B cell (primary cell): Measurements from ENCODE around the gene HLA-DPB1. TPM values are rescaled to one million over a fixed set of nuclear protein-coding genes. Genes with fewer than 3 reads are reported as not detected.

Experiments
- ATAC-seq: fragments of 200-7000 bp; cut with Tn5 transposase; one replicate; pipeline ENCODE4 v1.10.0; 2021; ENCODE audit warnings: low read depth, mild to moderate bottlenecking, moderate number of reproducible peaks, moderate library complexity
- CTCF ChIA-PET: fragments of 350-600 bp; sonication (Branson Sonifier 250); formaldehyde crosslinking; loops from one replicate; lab custom pipeline; 2021; ENCODE audit warnings: antibody characterized with exemption, inconsistent platforms; lab: Charles Lee
- POLR2A ChIA-PET: fragments of 350-600 bp; sonication (Branson Sonifier 250); formaldehyde crosslinking; loops from one replicate; lab custom pipeline; 2021; ENCODE audit warnings: antibody characterized with exemption; lab: Charles Lee
- DNase-seq: peaks from one replicate; pipeline ENCODE4 v3.0.0; 2013
- H2AFZ ChIP-seq: 2 replicates; pipeline ENCODE4 v1.6.1; 2012; ENCODE audit warnings: mild to moderate bottlenecking, low read depth, low read length; ENCODE audit not compliant: insufficient read depth, poor library complexity, severe bottlenecking
- H3K27ac ChIP-seq, 2 donors: 1 replicate in 1 of 2; 2 replicates in 1 of 2; pipeline ENCODE4 v1.5.1; 2012 to 2013; ENCODE audit warnings: low read length in 2 of 2, mild to moderate bottlenecking in 2 of 2, moderate library complexity in 1 of 2
- H3K27me3 ChIP-seq, 4 experiments: fragments of 200-600 bp in 1 of 4; sonication (generic) in 1 of 4; replicated peaks in 1 of 4; 1 replicate in 2 of 4; 2 replicates in 2 of 4; pipeline versions ENCODE4 v1.6.1 to v1.7.0; 2013 to 2016; ENCODE audit warnings: low read length in 3 of 4, mild to moderate bottlenecking in 2 of 4, mixed read lengths in 1 of 4, moderate library complexity in 1 of 4; ENCODE audit not compliant: insufficient read depth in 4 of 4, control insufficient read depth in 3 of 4; ENCODE audit errors: control extremely low read depth in 1 of 4
- H3K36me3 ChIP-seq, 2 experiments: replicated peaks in 1 of 2; 1 replicate in 1 of 2; 2 replicates in 1 of 2; pipeline versions ENCODE4 v1.6.1 to v1.7.1; 2013; ENCODE audit warnings: low read length in 1 of 2; ENCODE audit not compliant: insufficient read depth in 2 of 2, control insufficient read depth in 1 of 2; ENCODE audit errors: control extremely low read depth in 1 of 2, extremely low read depth in 1 of 2
- H3K4me1 ChIP-seq, 2 donors: fragments of 200-600 bp in 1 of 2; sonication (generic) in 1 of 2; 1 replicate in 1 of 2; 2 replicates in 1 of 2; pipeline versions ENCODE4 v1.5.1 to v1.6.1; 2013 to 2017; ENCODE audit warnings: low read length in 2 of 2; ENCODE audit not compliant: control insufficient read depth in 2 of 2, insufficient read depth in 2 of 2
- H3K4me2 ChIP-seq: replicated peaks from 2 replicates; pipeline ENCODE3; 2012; ENCODE audit warnings: mild to moderate bottlenecking, low read depth, low read length; ENCODE audit not compliant: poor library complexity, severe bottlenecking
- H3K4me3 ChIP-seq, 5 experiments: fragments of 200-600 bp in 1 of 5; sonication (generic) in 1 of 5; 1 replicate in 3 of 5; 2 replicates in 2 of 5; pipeline versions ENCODE4 v1.5.1 to v1.7.0; 2011 to 2016; ENCODE audit warnings: low read length in 4 of 5, mild to moderate bottlenecking in 4 of 5, low read depth in 2 of 5, control low read depth in 1 of 5, moderate library complexity in 1 of 5; ENCODE audit not compliant: insufficient read depth in 1 of 5; ENCODE audit errors: control extremely low read depth in 1 of 5, extremely low read depth in 1 of 5
- H3K79me2 ChIP-seq: fragments of 200-600 bp; sonication (generic); one replicate; pipeline ENCODE4 v1.6.0; 2016; ENCODE audit warnings: low read length; ENCODE audit not compliant: control insufficient read depth, insufficient read depth
- H3K9ac ChIP-seq: fragments of 200-600 bp; sonication (generic); 2 replicates; pipeline ENCODE4 v1.6.1; 2017; ENCODE audit warnings: mild to moderate bottlenecking, low read length, moderate library complexity
- H3K9me3 ChIP-seq, 3 donors: one replicate each; pipeline versions ENCODE4 v1.6.1 to v1.7.1; 2013; ENCODE audit warnings: low read length in 2 of 3; ENCODE audit not compliant: control insufficient read depth in 2 of 3, insufficient read depth in 1 of 3; ENCODE audit errors: control extremely low read depth in 1 of 3
- H4K20me1 ChIP-seq: 2 replicates; pipeline ENCODE4 v1.6.0; 2012; ENCODE audit warnings: mild to moderate bottlenecking, low read length; ENCODE audit not compliant: insufficient read depth, control insufficient read depth, poor library complexity, severe bottlenecking
- H3K27ac Mint-ChIP-seq: one replicate; pipeline ENCODE4 v1.8.0; 2021; ENCODE audit warnings: mixed read lengths
- H3K27me3 Mint-ChIP-seq: one replicate; pipeline ENCODE4 v1.8.0; 2021; ENCODE audit warnings: mixed read lengths
- H3K4me1 Mint-ChIP-seq: one replicate; pipeline ENCODE4 v1.8.0; 2021; ENCODE audit warnings: mixed read lengths
- H3K4me3 Mint-ChIP-seq: one replicate; pipeline ENCODE4 v1.8.0; 2021; ENCODE audit warnings: mixed read lengths
- H3K9me3 Mint-ChIP-seq: one replicate; pipeline ENCODE4 v1.8.0; 2022; ENCODE audit warnings: mixed read lengths; ENCODE audit not compliant: insufficient read depth
- CTCF ChIP-seq: fragments of 200-600 bp; IDR thresholded peaks from one replicate; pipeline ENCODE4 v1.8.0; 2022; ENCODE audit warnings: antibody characterized with exemption, mild to moderate bottlenecking
- EZH2 ChIP-seq: IDR thresholded peaks from 2 replicates; pipeline ENCODE4 v1.6.1; 2012; ENCODE audit warnings: borderline replicate concordance, low read depth, mild to moderate bottlenecking, moderate library complexity, low read length; ENCODE audit not compliant: insufficient read depth, poor library complexity, severe bottlenecking
- WGBS: methylation state at CpG from one replicate; pipeline ENCODE4 v1.1.5; 2013; ENCODE audit warnings: missing lambda C conversion rate; ENCODE audit not compliant: insufficient coverage; 5-methylcytosine and 5-hydroxymethylcytosine counted together
- intact Hi-C: fragments of 100-400 bp; cut with micrococcal nuclease; formaldehyde crosslinking; loops from one replicate; pipeline ENCODE4 v1.10.0; 2022
- polyA plus RNA-seq: library from polyadenylated mRNA; depleted of rRNA; stranded (reverse); fragments of >200 nt; gene quantifications from 2 replicates; pipeline ENCODE4 v1.2.3, GENCODE V29; 2012
- total RNA-seq, 2 donors: library from RNA; stranded (reverse); fragments of 120-200 nt in 1 of 2; gene quantifications; 1 replicate in 1 of 2; 2 replicates in 1 of 2; pipeline versions ENCODE4 v1.2.3 to v1.2.4, GENCODE V29; 2013 to 2022

HLA-DPB1 gene
- total and polyA plus RNA-seq, 2 donors (not counting 1 experiment from before 2014, with no cell fraction given): 1,104 to 1,578 TPM

- H3K4me3 Mint-ChIP-seq: no peak overlapping the region
- CTCF ChIA-PET: interaction anchor here (0.9 to 1.0 kb wide), 2 partner anchors 82 to 92 kb away, joined by 3 read pairs; no protein-coding TSS in a partner anchor
- TF ChIP-seq EZH2 (no peak), CTCF (no peak)
- POLR2A ChIA-PET: no interaction called here
- Histone ChIP-seq H3K79me2 (peaks cover 10% of the 10 kb centered on the region), H3K27me3 (no peaks in the 10 kb centered on the region), H3K36me3 (peaks cover 0 to 16% of the 10 kb centered on the region in 2 experiments), H3K27ac (peak overlapping the region; percentile 4 to 56), H4K20me1 (no peaks in the 10 kb centered on the region), H3K4me3 (no peak overlapping the region), H3K4me1 (peaks cover 27 to 33% of the 10 kb centered on the region in 2 donors), H3K9me3 (peaks cover 0 to 4% (median 0%) of the 10 kb centered on the region in 3 donors), H3K4me2 (no peak overlapping the region), H3K9ac (no peak overlapping the region), H2AFZ (no peak overlapping the region)
- peaks cover 41% of the 10 kb centered on the region for H3K4me1 Mint-ChIP-seq
- DNase-seq: no peak
- no peaks in the 10 kb centered on the region for H3K27me3 Mint-ChIP-seq
- H3K9me3 Mint-ChIP-seq: no peaks in the 10 kb centered on the region
- no peak for ATAC-seq
- intact Hi-C loops: loop anchor here (1.0 kb wide), 1 partner anchor 78 kb away; no protein-coding TSS in a partner anchor
- 100% methylated on average over 2 of the region's 3 CpGs for WGBS
- peak overlapping the region; percentile 76 for H3K27ac Mint-ChIP-seq
Measured at GRCh38 chr6:33092385-33092784, 16.6 kb downstream of the HLA-DPB1 start.

GRCh38 chr6:33093855-33094254 is 18.1 kb downstream of the HLA-DPB1 start:
- intact Hi-C loops: no loop called here
- Histone ChIP-seq H3K27ac (peak overlapping the region in 1 of 2 donors; percentile 42), H3K4me1 (peaks cover 27 to 33% of the 10 kb centered on the region in 2 donors), H3K4me2 (peak overlapping the region; percentile 36), H3K79me2 (peaks cover 10% of the 10 kb centered on the region), H3K27me3 (no peaks in the 10 kb centered on the region), H3K4me3 (no peak overlapping the region), H3K9me3 (peaks cover 0 to 6% (median 4%) of the 10 kb centered on the region in 3 donors), H3K36me3 (peaks cover 0 to 4% of the 10 kb centered on the region in 2 experiments), H3K9ac (no peak overlapping the region), H2AFZ (no peak overlapping the region), H4K20me1 (no peaks in the 10 kb centered on the region)
- Mint-ChIP-seq H3K27me3 (no peaks in the 10 kb centered on the region), H3K9me3 (no peaks in the 10 kb centered on the region), H3K4me3 (peak overlapping the region; percentile 30), H3K4me1 (peaks cover 38% of the 10 kb centered on the region), H3K27ac (peak overlapping the region; percentile 76)
- TF ChIP-seq CTCF (no peak), EZH2 (no peak)
- CTCF ChIA-PET: interaction anchor here (0.9 to 1.0 kb wide), 2 partner anchors 78 to 142 kb away, joined by 3 read pairs; no protein-coding TSS in a partner anchor
- ATAC-seq: peak; percentile 56
- WGBS: no CpG with 5 or more reads among the region's 3 CpGs
- POLR2A ChIA-PET: no interaction called here
- peak; percentile 72 for DNase-seq
